Right lobe of liver (tissue), 6 donors: Measurements from ENCODE around the gene RIMBP2. TPM values are rescaled to one million over a fixed set of nuclear protein-coding genes. Genes with fewer than 3 reads are reported as not detected.

ENCODE experiments used
- ATAC-seq, 4 donors: fragments of 200-7000 bp; cut with Tn5 transposase; one replicate each; pipeline ENCODE4 v1.9.1; 2020; ENCODE audit warnings: mild to moderate bottlenecking in 4 of 4, moderate library complexity in 4 of 4
- DNase-seq, 3 donors: peaks; one replicate each; pipeline ENCODE4 v3.0.0-alpha.2; 2020
- H3K27ac ChIP-seq, 3 donors: fragments of 200-600 bp; one replicate each; pipeline ENCODE4 v1.8.0; 2022
- H3K27me3 ChIP-seq, 2 donors: fragments of 200-600 bp; one replicate each; pipeline ENCODE4 v1.8.0; 2022
- H3K36me3 ChIP-seq, 4 donors: fragments of 200-600 bp; sonication (generic) in 1 of 4; one replicate each; pipeline versions ENCODE4 v1.5.1 to v1.8.0; 2017 to 2022; ENCODE audit warnings: control low read depth in 1 of 4
- H3K4me1 ChIP-seq, 4 donors: fragments of 200-600 bp; sonication (generic) in 1 of 4; one replicate each; pipeline versions ENCODE4 v1.5.1 to v1.8.0; 2017 to 2022; ENCODE audit warnings: control low read depth in 1 of 4
- H3K4me3 ChIP-seq, 3 donors: fragments of 200-600 bp; one replicate each; pipeline ENCODE4 v1.8.0; 2022
- H3K9me3 ChIP-seq, 4 donors: fragments of 200-600 bp; sonication (generic) in 1 of 4; one replicate each; pipeline versions ENCODE4 v1.5.1 to v1.8.0; 2017 to 2022; ENCODE audit warnings: control low read depth in 1 of 4
- POLR2A ChIP-seq: fragments of 450-650 bp; IDR thresholded peaks from one replicate; pipeline ENCODE4 v1.6.1; 2017; ENCODE audit warnings: antibody characterized with exemption, mild to moderate bottlenecking
- WGBS: methylation state at CpG from one replicate; pipeline ENCODE4 v1.1.6; 2018; ENCODE audit warnings: low coverage, low lambda C conversion rate; ENCODE audit not compliant: insufficient coverage; ENCODE audit errors: missing lambda C conversion rate; 5-methylcytosine and 5-hydroxymethylcytosine counted together
- intact Hi-C, 2 donors: fragments of 100-400 bp; cut with DNase I; formaldehyde crosslinking; loops; one replicate each; pipeline versions ENCODE4 v1.11.2 to v1.14.1; 2022
- total RNA-seq, 6 experiments: library from RNA; depleted of rRNA in 2 of 6; stranded (reverse); fragments of >200 nt in 2 of 6; fragmentation: NEBNext Ultra II Directional in 3 of 6; extraction: Animal tissue kit (Norgen Biotek cat#: 25700) in 3 of 6; gene quantifications; one replicate each; pipeline versions ENCODE4 v1.1.0 to v1.2.4, GENCODE V29; 2016 to 2023
- TF ChIP-seq, protein P1 (sequence below), 4 donors: fragments of 200-600 bp in 3 of 4; fragments of 450-650 bp in 1 of 4; IDR thresholded peaks; one replicate each; pipeline versions ENCODE4 v1.5.1 to v1.8.0; 2016 to 2022; ENCODE audit warnings: antibody characterized with exemption in 4 of 4, mild to moderate bottlenecking in 2 of 4
- donor health status: DM: no; HTN: yes; CAD: no.
- donor health status: DM: no; HTN: no; CAD: no.
- donor health status: DM: no; HTN: no; CAD: no.
- donor health status: DM: no; HTN: yes; CAD: no.
- donor health status: DM: no; HTN: yes; CAD: no.

The RIMBP2 gene
- total RNA-seq, 6 experiments from 2014 or later: 0.04 to 0.19 TPM; not detected in 4

DNA sequence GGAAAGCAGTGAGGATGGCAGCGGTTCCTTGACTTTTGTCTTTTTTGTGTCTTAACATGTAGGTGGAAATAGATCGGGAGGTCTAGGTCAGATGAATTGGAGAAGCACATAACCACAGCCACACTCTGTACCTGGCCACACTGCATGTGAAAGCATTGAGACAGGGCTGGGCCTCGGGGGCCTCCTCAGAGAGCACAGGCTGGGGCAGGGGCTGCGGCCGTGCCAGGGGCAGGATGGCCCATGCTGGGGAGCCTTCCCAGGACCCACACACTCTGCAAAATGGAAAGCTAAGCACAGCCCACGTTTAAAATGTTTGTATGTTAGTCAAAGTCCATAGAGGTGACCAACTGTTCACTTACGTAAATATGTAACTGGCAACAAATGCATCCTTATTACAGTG, 301.7 kb downstream of the RIMBP2 start:
- intact Hi-C loops: no loop called here
- 63% methylated on average over 6 of the region's 7 CpGs for WGBS
- no peak overlapping the region for H3K4me3 ChIP-seq
- TF ChIP-seq, protein P1, sequence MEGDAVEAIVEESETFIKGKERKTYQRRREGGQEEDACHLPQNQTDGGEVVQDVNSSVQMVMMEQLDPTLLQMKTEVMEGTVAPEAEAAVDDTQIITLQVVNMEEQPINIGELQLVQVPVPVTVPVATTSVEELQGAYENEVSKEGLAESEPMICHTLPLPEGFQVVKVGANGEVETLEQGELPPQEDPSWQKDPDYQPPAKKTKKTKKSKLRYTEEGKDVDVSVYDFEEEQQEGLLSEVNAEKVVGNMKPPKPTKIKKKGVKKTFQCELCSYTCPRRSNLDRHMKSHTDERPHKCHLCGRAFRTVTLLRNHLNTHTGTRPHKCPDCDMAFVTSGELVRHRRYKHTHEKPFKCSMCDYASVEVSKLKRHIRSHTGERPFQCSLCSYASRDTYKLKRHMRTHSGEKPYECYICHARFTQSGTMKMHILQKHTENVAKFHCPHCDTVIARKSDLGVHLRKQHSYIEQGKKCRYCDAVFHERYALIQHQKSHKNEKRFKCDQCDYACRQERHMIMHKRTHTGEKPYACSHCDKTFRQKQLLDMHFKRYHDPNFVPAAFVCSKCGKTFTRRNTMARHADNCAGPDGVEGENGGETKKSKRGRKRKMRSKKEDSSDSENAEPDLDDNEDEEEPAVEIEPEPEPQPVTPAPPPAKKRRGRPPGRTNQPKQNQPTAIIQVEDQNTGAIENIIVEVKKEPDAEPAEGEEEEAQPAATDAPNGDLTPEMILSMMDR (IDR thresholded peaks at IDR 0.05): no peak
- no peak for TF ChIP-seq POLR2A
- peak in 1 of 4 donors; percentile 18 for ATAC-seq
- no peak for DNase-seq
- no peak overlapping the region for H3K27ac ChIP-seq
- no peaks in the 10 kb centered on the region for H3K4me1 ChIP-seq
- no peaks in the 10 kb centered on the region for H3K36me3 ChIP-seq
- no peaks in the 10 kb centered on the region for H3K9me3 ChIP-seq
- peaks cover 0 to 4% of the 10 kb centered on the region in 2 donors for H3K27me3 ChIP-seq

DNA sequence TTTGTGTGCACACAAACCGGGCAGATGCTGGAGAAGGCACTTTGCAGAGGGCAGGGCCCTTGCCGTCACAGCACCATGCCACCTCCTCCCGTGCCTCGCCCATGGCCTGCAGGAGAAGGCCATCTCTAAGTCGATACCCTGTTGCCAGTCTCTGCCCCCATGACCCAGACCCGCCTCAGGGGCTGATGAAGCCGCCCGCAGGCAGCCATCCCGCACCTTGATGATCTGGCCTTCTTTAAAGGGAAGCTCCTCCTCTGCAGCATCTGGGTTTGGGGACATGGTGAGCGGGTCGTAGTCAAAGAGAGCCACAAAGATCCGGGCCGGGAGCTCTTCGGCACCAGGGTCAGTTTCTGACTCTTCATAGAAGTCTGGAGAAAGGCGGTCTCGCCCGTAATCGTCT, 302.2 kb downstream of the RIMBP2 start:
- Histone ChIP-seq H3K36me3 (no peaks in the 10 kb centered on the region), H3K27ac (no peak overlapping the region), H3K9me3 (no peaks in the 10 kb centered on the region), H3K4me1 (no peaks in the 10 kb centered on the region), H3K27me3 (peaks cover 0 to 4% of the 10 kb centered on the region in 2 donors), H3K4me3 (no peak overlapping the region)
- 69% methylated on average over 11 of the region's 18 CpGs for WGBS
- DNase-seq: no peak
- no peak for ATAC-seq
- intact Hi-C loops: no loop called here
- TF ChIP-seq, protein P1 (IDR thresholded peaks at IDR 0.05): no peak
- TF ChIP-seq POLR2A: no peak

DNA sequence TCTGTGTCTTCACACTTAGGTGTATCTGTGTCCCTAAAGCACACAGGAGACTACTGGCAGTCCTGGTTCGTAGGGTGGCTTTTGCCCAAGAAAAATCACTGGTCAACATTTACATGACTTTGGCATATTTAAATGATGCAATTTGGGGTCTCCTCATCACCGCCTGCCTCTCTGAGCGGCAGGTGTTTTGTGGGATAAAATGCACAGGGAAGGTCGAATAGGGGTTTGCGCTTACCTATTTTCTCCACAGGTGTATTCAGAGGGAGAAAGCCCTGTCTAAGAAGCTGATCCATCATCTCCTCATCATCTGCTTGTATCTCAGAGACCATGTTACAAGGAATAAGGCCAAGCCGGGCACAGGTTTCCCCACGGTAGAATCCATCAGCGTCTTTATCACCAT, 303.7 kb downstream of the RIMBP2 start:
- no peak for DNase-seq
- TF ChIP-seq, protein P1 (IDR thresholded peaks at IDR 0.05): no peak
- TF ChIP-seq POLR2A: no peak
- no peaks in the 10 kb centered on the region for H3K9me3 ChIP-seq
- 95% methylated on average over 8 of the region's 8 CpGs for WGBS
- peaks cover 0 to 4% of the 10 kb centered on the region in 2 donors for H3K27me3 ChIP-seq
- no peaks in the 10 kb centered on the region for H3K4me1 ChIP-seq
- H3K4me3 ChIP-seq: no peak overlapping the region
- no peak for ATAC-seq
- H3K36me3 ChIP-seq: no peaks in the 10 kb centered on the region
- intact Hi-C loops: no loop called here
- H3K27ac ChIP-seq: no peak overlapping the region

DNA sequence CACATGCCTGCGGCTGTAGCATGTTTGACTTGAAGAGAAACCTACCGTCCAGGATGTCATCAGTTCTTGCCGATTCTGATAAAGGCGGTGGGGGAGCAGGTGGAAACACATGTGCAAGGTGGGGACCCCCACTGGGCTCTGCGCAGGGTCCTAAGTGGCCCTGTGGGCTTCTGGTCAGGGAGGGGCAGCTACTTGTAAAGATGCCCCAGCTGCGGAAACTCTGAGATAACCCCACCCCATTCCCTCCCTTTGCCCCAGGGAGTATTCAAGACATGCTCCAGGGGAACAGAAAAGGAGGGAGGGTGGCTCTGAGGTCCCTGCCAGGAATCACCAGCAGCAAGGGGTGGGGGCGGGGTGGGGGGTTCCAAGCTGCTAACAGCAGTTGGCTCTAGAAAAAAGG, 310.8 kb downstream of the RIMBP2 start:
- WGBS: 20% methylated on average over 6 of the region's 7 CpGs

More for the DNA sequence above, 310.8 kb downstream of the RIMBP2 start:
- H3K4me1 ChIP-seq: no peaks in the 10 kb centered on the region
- ATAC-seq (no peak), DNase-seq (no peak)
- no peak overlapping the region for H3K4me3 ChIP-seq
- TF ChIP-seq, protein P1 (IDR thresholded peaks at IDR 0.05): no peak
- TF ChIP-seq POLR2A: no peak
- intact Hi-C loops: no loop called here
- no peaks in the 10 kb centered on the region for H3K36me3 ChIP-seq
- H3K9me3 ChIP-seq: no peaks in the 10 kb centered on the region
- no peaks in the 10 kb centered on the region for H3K27me3 ChIP-seq
- H3K27ac ChIP-seq: no peak overlapping the region
